Cerebellar cortex (tissue), 1 donor: ENCODE results near the gene NBEA.
"Not testable (repeated sequence)": the region's sequence is repeated elsewhere in the genome, so short reads cannot be mapped to it uniquely, and the experiment has no call there.

Source experiments
- DNase-seq: peaks from one replicate; pipeline ENCODE4 v3.0.0-alpha.2; 2015; ENCODE audit warnings: low spot score

The NBEA gene

GRCh38 chr13:35649162-35649561, 707.1 kb downstream of the NBEA start:
- no peak for DNase-seq

GRCh38 chr13:35659796-35660195, 717.7 kb downstream of the NBEA start:
- DNase-seq: no peak

GRCh38 chr13:35664747-35665146, 722.7 kb downstream of the NBEA start:
- DNase-seq: no peak

- no peak for DNase-seq
These were observed 727.3 kb downstream of the NBEA start for GRCh38 chr13:35669321-35669720.

- DNase-seq: no peak
These were observed 730.5 kb downstream of the NBEA start for GRCh38 chr13:35672611-35673010.

GRCh38 chr13:35675651-35676050, 733.6 kb downstream of the NBEA start:
- peak; percentile 86 for DNase-seq

GRCh38 chr13:35677863-35678262, 735.8 kb downstream of the NBEA start:
- DNase-seq: not testable (repeated sequence)

- DNase-seq: no peak
These were observed 739.6 kb downstream of the NBEA start for GRCh38 chr13:35681685-35682084.

- DNase-seq: no peak
These were observed 742.4 kb downstream of the NBEA start for GRCh38 chr13:35684432-35684831.

- DNase-seq: no peak
These were observed 745.3 kb downstream of the NBEA start for GRCh38 chr13:35687336-35687735.

- DNase-seq: no peak
These were observed 748.6 kb downstream of the NBEA start for GRCh38 chr13:35690581-35691207.

- no peak for DNase-seq
These were observed 751.2 kb downstream of the NBEA start for GRCh38 chr13:35693134-35693784.

- no peak for DNase-seq
These were observed 752.0 kb downstream of the NBEA start for GRCh38 chr13:35694031-35694430.

- no peak for DNase-seq
These were observed 752.7 kb downstream of the NBEA start for GRCh38 chr13:35694549-35695447.

GRCh38 chr13:35695448-35695770, 753.3 kb downstream of the NBEA start:
- no peak for DNase-seq

- no peak for DNase-seq
These were observed 755.2 kb downstream of the NBEA start for GRCh38 chr13:35697186-35697730.

- no peak for DNase-seq
These were observed 757.0 kb downstream of the NBEA start for GRCh38 chr13:35698911-35699576.

- DNase-seq: no peak
These were observed 757.9 kb downstream of the NBEA start for GRCh38 chr13:35699825-35700510.

GRCh38 chr13:35700671-35701070, 758.6 kb downstream of the NBEA start:
- DNase-seq: no peak

GRCh38 chr13:35702316-35702715, 760.2 kb downstream of the NBEA start:
- DNase-seq: no peak

- DNase-seq: no peak
These were observed 761.0 kb downstream of the NBEA start for GRCh38 chr13:35703061-35703460.

GRCh38 chr13:35704331-35704730, 762.3 kb downstream of the NBEA start:
- DNase-seq: no peak
